Endothelial cell of umbilical vein (primary cell): ENCODE results near the gene SLITRK3. TPM values are rescaled to one million over a fixed set of nuclear protein-coding genes. Genes with fewer than 3 reads are reported as not detected.

Source experiments
- BruUV-seq: library from RNA; stranded (reverse); fragments of 400-500 nt; replicated peaks from 2 replicates; lab custom pipeline; 2021; lab: Mats Ljungman, UMichigan
- CTCF ChIA-PET: fragments of 300-600, 350-600 bp; sonication (Branson Sonifier 250); formaldehyde crosslinking; loops from one replicate; lab custom pipeline; 2021; ENCODE audit warnings: antibody characterized with exemption, inconsistent platforms; lab: Charles Lee
- POLR2A ChIA-PET: fragments of 300-600, 350-600 bp; sonication (Branson Sonifier 250); formaldehyde crosslinking; loops from one replicate; lab custom pipeline; 2021; ENCODE audit warnings: antibody characterized with exemption, inconsistent platforms; lab: Charles Lee
- DNase-seq: peaks from one replicate; pipeline ENCODE4 v3.0.0-alpha.2; 2011; ENCODE audit warnings: low read depth, low spot score
- FAIRE-seq: peaks from 2 replicates; lab custom pipeline; 2011; peaks lifted over from hg19 to GRCh38; lab: Jason Lieb, UNC
- H2AFZ ChIP-seq: 2 replicates; pipeline ENCODE4 v1.6.0; 2012; ENCODE audit warnings: low read depth, low read length, control low read depth, inconsistent platforms
- H3K27ac ChIP-seq: 2 replicates; pipeline ENCODE4 v1.5.1; 2011; ENCODE audit warnings: low read depth, mild to moderate bottlenecking, control low read depth, low read length, moderate library complexity; ENCODE audit not compliant: insufficient read depth
- H3K27me3 ChIP-seq, 2 experiments: 2 replicates each; pipeline versions ENCODE4 v1.6.0 to v1.6.1; 2011; ENCODE audit warnings: low read length in 2 of 2, mixed read lengths in 1 of 2; ENCODE audit not compliant: control insufficient read depth in 2 of 2, insufficient read depth in 2 of 2
- H3K36me3 ChIP-seq, 2 experiments: 2 replicates in 1 of 2; 3 replicates in 1 of 2; pipeline ENCODE4 v1.5.1; 2011; ENCODE audit warnings: low read length in 2 of 2, mild to moderate bottlenecking in 1 of 2, moderate library complexity in 1 of 2; ENCODE audit not compliant: control insufficient read depth in 2 of 2, insufficient read depth in 2 of 2; ENCODE audit errors: extremely low read depth in 1 of 2
- H3K4me1 ChIP-seq: 3 replicates; pipeline ENCODE4 v1.5.1; 2011; ENCODE audit warnings: mild to moderate bottlenecking, low read length; ENCODE audit not compliant: control insufficient read depth, insufficient read depth; ENCODE audit errors: extremely low read depth
- H3K4me2 ChIP-seq: 2 replicates; pipeline ENCODE4 v1.6.1; 2011; ENCODE audit warnings: low read length, control low read depth, mixed read lengths; ENCODE audit not compliant: insufficient read depth
- H3K4me3 ChIP-seq, 3 experiments: fragments of 200-600 bp in 1 of 3; sonication (generic), shearing (Covaris generic) in 1 of 3; replicated peaks in 1 of 3; 2 replicates each; pipeline ENCODE4 v1.5.1; 2011 to 2016; ENCODE audit warnings: control low read depth in 3 of 3, low read length in 3 of 3, mild to moderate bottlenecking in 2 of 3, inconsistent platforms in 1 of 3, low read depth in 1 of 3, moderate library complexity in 1 of 3; ENCODE audit not compliant: insufficient read depth in 1 of 3
- H3K79me2 ChIP-seq: 2 replicates; pipeline ENCODE4 v1.6.0; 2012; ENCODE audit warnings: low read length, inconsistent platforms; ENCODE audit not compliant: control insufficient read depth, insufficient read depth
- H3K9ac ChIP-seq: replicated peaks from 2 replicates; pipeline ENCODE3; 2011; ENCODE audit warnings: low read length, control low read depth; ENCODE audit not compliant: insufficient read depth; ENCODE audit errors: extremely low read depth
- H3K9me1 ChIP-seq: replicated peaks from 3 replicates; pipeline ENCODE4 v1.6.0; 2011; ENCODE audit warnings: mild to moderate bottlenecking, low read length; ENCODE audit not compliant: control insufficient read depth, insufficient read depth; ENCODE audit errors: extremely low read depth
- H3K9me3 ChIP-seq: replicated peaks from 2 replicates; pipeline ENCODE4 v1.5.1; 2012; ENCODE audit warnings: low read length, inconsistent platforms; ENCODE audit not compliant: control insufficient read depth, insufficient read depth
- H4K20me1 ChIP-seq: replicated peaks from 2 replicates; pipeline ENCODE3; 2011; ENCODE audit warnings: mild to moderate bottlenecking, low read length; ENCODE audit not compliant: control insufficient read depth, insufficient read depth; ENCODE audit errors: extremely low read depth
- CTCF ChIP-seq, 2 donors: IDR thresholded peaks; 1 replicate in 1 of 2; 2 replicates in 1 of 2; pipeline ENCODE4 v1.5.1; 2011; ENCODE audit warnings: low read length in 2 of 2, mild to moderate bottlenecking in 2 of 2, moderate library complexity in 2 of 2, control low read depth in 1 of 2, inconsistent platforms in 1 of 2, low read depth in 1 of 2; ENCODE audit not compliant: insufficient read depth in 1 of 2; ENCODE audit errors: extremely low read depth in 1 of 2
- FOS ChIP-seq: IDR thresholded peaks from 2 replicates; pipeline ENCODE4 v1.6.1; 2011; ENCODE audit warnings: mild to moderate bottlenecking, low read length, moderate library complexity, borderline replicate concordance; ENCODE audit not compliant: insufficient read depth
- GATA2 ChIP-seq: IDR thresholded peaks from 2 replicates; pipeline ENCODE4 v1.7.0; 2011; ENCODE audit warnings: low read depth, mild to moderate bottlenecking, moderate library complexity, mixed read lengths, low read length; ENCODE audit not compliant: insufficient read length, insufficient read depth
- JUN ChIP-seq: IDR thresholded peaks from 2 replicates; pipeline ENCODE4 v1.6.1; 2011; ENCODE audit warnings: borderline replicate concordance, low read depth; ENCODE audit not compliant: insufficient read length, insufficient read depth
- MAX ChIP-seq: IDR thresholded peaks from 2 replicates; pipeline ENCODE4 v1.6.1; 2011; ENCODE audit not compliant: insufficient read depth, insufficient read length
- MYC ChIP-seq: IDR thresholded peaks from one replicate; pipeline ENCODE4 v1.6.1; 2011; ENCODE audit warnings: mild to moderate bottlenecking, low read depth, low read length
- POLR2A ChIP-seq: IDR thresholded peaks from 2 replicates; pipeline ENCODE4 v1.6.1; 2012; ENCODE audit warnings: low read depth, mild to moderate bottlenecking, control low read depth, low read length
- POLR2AphosphoS5 ChIP-seq: IDR thresholded peaks from 2 replicates; pipeline ENCODE4 v1.6.1; 2012; ENCODE audit warnings: low read depth, mild to moderate bottlenecking, control low read depth, low read length, moderate library complexity; ENCODE audit not compliant: insufficient read depth
- dilution Hi-C: fragments of 300-500 bp; cut with MboI; formaldehyde crosslinking; loops from one replicate; pipeline ENCODE4 v1.15.0; 2019; ENCODE audit warnings: low sequenced_read_pairs; ENCODE audit not compliant: extremely low pct_ligation_motif_present
- intact Hi-C: fragments of 100-400 bp; cut with micrococcal nuclease; formaldehyde crosslinking; loops from one replicate; pipeline ENCODE4 v1.10.0; 2022
- polyA plus RNA-seq, 4 experiments: library from polyadenylated mRNA; depleted of rRNA in 3 of 4; stranded (reverse) in 3 of 4; unstranded in 1 of 4; fragments of >200 nt; gene quantifications; 2 replicates each; pipeline versions ENCODE4 v1.2.1 to v1.2.3, GENCODE V29; 2011 to 2012; ENCODE audit warnings: missing spikeins in 1 of 4
- total RNA-seq: library from RNA; stranded (reverse); gene quantifications from 2 replicates; pipeline ENCODE4 v1.2.3, GENCODE V29; 2021

SLITRK3 gene
- total and polyA plus RNA-seq, 2 donors (not counting 3 experiments of a cell fraction or from before 2014, with no cell fraction given), result not detected

GRCh38 chr3:165201964-165202363 is 5.8 kb upstream of the SLITRK3 start:
- H3K79me2 ChIP-seq, result no peaks in the 10 kb centered on the region
- no peak overlapping the region for H3K9ac ChIP-seq
- no peaks in the 10 kb centered on the region for H3K9me1 ChIP-seq
- DNase-seq (no peak), FAIRE-seq (no peak)
- peaks cover 1 to 8% of the 10 kb centered on the region in 2 experiments for H3K27me3 ChIP-seq
- no TSS peak for BruUV-seq
- H2AFZ ChIP-seq, result no peak overlapping the region
- no peak for TF ChIP-seq POLR2A
- TF ChIP-seq CTCF (IDR thresholded peaks at IDR 0.05; ENCODE audit: extremely low read depth in 1 of 2, insufficient read depth in 1 of 2, low read depth in 1 of 2, low read length in 2 of 2), result no peak
- no peak for TF ChIP-seq POLR2AphosphoS5
- no peak for TF ChIP-seq FOS
- no peak for TF ChIP-seq MAX
- no peak for TF ChIP-seq GATA2
- no peak for TF ChIP-seq JUN
- no peak for TF ChIP-seq MYC
- H3K4me2 ChIP-seq, result no peak overlapping the region
- no peaks in the 10 kb centered on the region for H3K9me3 ChIP-seq
- intact Hi-C loops, result no loop called here
- CTCF ChIA-PET, result no interaction called here
- no peaks in the 10 kb centered on the region for H4K20me1 ChIP-seq
- dilution Hi-C loops, result no loop called here
- no peak overlapping the region for H3K27ac ChIP-seq
- POLR2A ChIA-PET, result no interaction called here
- H3K36me3 ChIP-seq, result no peaks in the 10 kb centered on the region
- H3K4me3 ChIP-seq, result no peak overlapping the region
- peaks cover under 1% of the 10 kb centered on the region for H3K4me1 ChIP-seq
